PC-3 (cell line): Measurements from ENCODE around the gene RBFOX2. TPM values are rescaled to one million over a fixed set of nuclear protein-coding genes. Genes with fewer than 3 reads are reported as not detected.

Source experiments
- ATAC-seq: fragments of 200-7000 bp; cut with Tn5 transposase; 2 replicates; pipeline ENCODE4 v1.9.1; 2020; ENCODE audit warnings: mild to moderate bottlenecking, moderate library complexity
- BruUV-seq: library from RNA; stranded (reverse); fragments of 400-500 nt; replicated peaks from 2 replicates; lab custom pipeline; 2021; lab: Mats Ljungman, UMichigan
- CTCF ChIA-PET: fragments of 300-600 bp; sonication (Branson Sonifier 250); formaldehyde crosslinking; loops from one replicate; lab custom pipeline; 2022; ENCODE audit warnings: antibody characterized with exemption; lab: Charles Lee
- POLR2A ChIA-PET: fragments of 300-600 bp; sonication (Branson Sonifier 250); formaldehyde crosslinking; loops from one replicate; lab custom pipeline; 2022; ENCODE audit warnings: antibody characterized with exemption; ENCODE audit not compliant: unreplicated experiment; lab: Charles Lee
- DNase-seq: peaks from one replicate; pipeline ENCODE4 v3.0.0-alpha.2; 2015
- H2AFZ ChIP-seq: fragments of 300-600 bp; sonication (generic); 2 replicates; pipeline ENCODE4 v1.6.0; 2016; ENCODE audit warnings: antibody characterized with exemption, low read length
- H3F3A ChIP-seq: fragments of 300-600 bp; sonication (generic); one replicate; pipeline ENCODE4 v1.6.0; 2017; ENCODE audit warnings: antibody characterized with exemption, low read length, control low read depth, mild to moderate bottlenecking; ENCODE audit not compliant: unreplicated experiment
- H3K27ac ChIP-seq: fragments of 300-600 bp; sonication (generic); 2 replicates; pipeline ENCODE4 v1.5.1; 2016; ENCODE audit warnings: mild to moderate bottlenecking, low read length
- H3K27me3 ChIP-seq: fragments of 300-600 bp; sonication (generic); 2 replicates; pipeline ENCODE4 v1.6.1; 2016; ENCODE audit warnings: low read length, mixed read lengths
- H3K36me3 ChIP-seq: fragments of 300-600 bp; sonication (generic); 2 replicates; pipeline ENCODE4 v1.6.1; 2016; ENCODE audit warnings: low read depth, mixed run types, low read length, mixed read lengths
- H3K4me1 ChIP-seq: fragments of 300-600 bp; sonication (generic); 2 replicates; pipeline ENCODE4 v1.5.1; 2016; ENCODE audit warnings: low read length; ENCODE audit not compliant: insufficient read depth
- H3K4me2 ChIP-seq: fragments of 300-600 bp; sonication (generic); 2 replicates; pipeline ENCODE4 v1.6.0; 2016; ENCODE audit warnings: low read length
- H3K4me3 ChIP-seq: fragments of 300-600 bp; sonication (generic); 2 replicates; pipeline ENCODE4 v1.5.1; 2016; ENCODE audit warnings: mild to moderate bottlenecking, low read length, mixed read lengths
- H3K79me2 ChIP-seq: fragments of 300-600 bp; sonication (generic); 2 replicates; pipeline ENCODE4 v1.6.1; 2017; ENCODE audit warnings: low read length, mixed read lengths
- H3K9ac ChIP-seq: fragments of 300-600 bp; sonication (generic); 2 replicates; pipeline ENCODE4 v1.6.0; 2016; ENCODE audit warnings: mild to moderate bottlenecking, low read length
- H3K9me2 ChIP-seq: fragments of 300-600 bp; sonication (generic); replicated peaks from 2 replicates; pipeline ENCODE4 v1.6.1; 2016; ENCODE audit warnings: mixed run types, low read length, mixed read lengths
- H3K9me3 ChIP-seq: fragments of 300-600 bp; sonication (generic); 2 replicates; pipeline ENCODE4 v1.6.1; 2016; ENCODE audit warnings: low read length, mixed read lengths
- H4K20me1 ChIP-seq: fragments of 300-600 bp; sonication (generic); 2 replicates; pipeline ENCODE4 v1.6.1; 2016; ENCODE audit warnings: low read length, mixed read lengths
- EZH2 ChIP-seq: fragments of 300-600 bp; sonication (generic); IDR thresholded peaks from one replicate; pipeline ENCODE4 v1.6.1; 2017; ENCODE audit warnings: antibody characterized with exemption, mild to moderate bottlenecking, low read length; ENCODE audit not compliant: unreplicated experiment
- EZH2phosphoT487 ChIP-seq: fragments of 300-600 bp; sonication (generic); IDR thresholded peaks from 2 replicates; pipeline ENCODE4 v1.6.1; 2018; ENCODE audit warnings: mild to moderate bottlenecking, antibody characterized with exemption, low read length, borderline replicate concordance
- intact Hi-C: fragments of 100-400 bp; cut with micrococcal nuclease; formaldehyde crosslinking; loops from 2 replicates; pipeline ENCODE4 v1.9.0; 2023
- total RNA-seq: library from RNA; depleted of rRNA; stranded (reverse); fragments of >200 nt; gene quantifications from 2 replicates; pipeline ENCODE4 v1.2.3, GENCODE V29; 2014
- TF ChIP-seq, protein P1 (sequence below): fragments of 300-600 bp; sonication (generic); conservative IDR thresholded peaks from 2 replicates; pipeline ENCODE4 v1.5.1; 2017; ENCODE audit warnings: antibody characterized with exemption, low read depth, mild to moderate bottlenecking, low read length

The RBFOX2 gene
- total RNA-seq, 1 experiment from 2014 or later = 75.1 TPM

DNA sequence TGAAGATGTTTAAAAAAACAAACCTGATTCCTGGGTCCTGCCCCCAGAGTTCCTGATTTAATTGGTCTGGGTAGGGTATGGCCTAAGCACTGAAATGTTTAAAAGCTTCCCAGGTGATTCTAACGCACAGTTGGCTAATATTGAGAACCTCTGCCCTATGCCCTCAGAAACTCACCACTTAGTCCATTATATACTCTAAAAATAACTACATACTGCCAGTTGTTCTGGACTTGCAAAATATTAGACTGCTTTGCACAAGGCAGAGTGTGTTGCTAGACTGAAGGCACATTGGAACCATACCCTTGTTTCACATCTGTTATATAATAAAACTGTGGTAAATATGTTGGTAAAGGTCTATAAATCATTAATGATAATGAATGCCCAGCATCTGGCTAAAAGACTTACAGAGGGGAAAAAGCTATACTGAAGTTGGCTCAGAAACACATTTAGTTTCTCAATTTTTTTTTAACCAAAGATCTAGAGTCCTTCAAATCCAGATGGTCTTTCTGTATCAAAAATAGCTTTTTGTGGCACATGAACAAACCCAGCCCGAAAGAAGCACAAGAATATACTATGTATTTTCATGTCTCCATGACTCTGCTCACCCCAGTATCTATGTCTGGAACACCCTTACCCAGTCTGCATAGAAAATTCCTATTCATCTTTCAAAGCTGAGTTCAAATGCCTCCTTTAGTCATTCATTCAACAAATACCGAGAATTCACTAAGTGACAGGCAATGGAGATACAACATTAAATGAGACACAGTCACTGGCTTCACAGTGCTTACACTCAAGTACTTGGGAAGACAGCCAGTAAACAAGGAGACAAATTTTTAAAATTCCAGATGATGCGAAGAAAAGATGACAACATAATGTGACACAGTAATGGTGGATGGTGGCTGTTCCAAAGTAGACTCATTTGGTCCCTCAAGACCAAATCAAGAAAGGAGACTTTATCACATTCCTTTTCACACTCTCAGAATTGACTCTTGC lies 44.1 kb downstream of the RBFOX2 start:
- DNase-seq = no peak
- no TSS peak for BruUV-seq

DNA sequence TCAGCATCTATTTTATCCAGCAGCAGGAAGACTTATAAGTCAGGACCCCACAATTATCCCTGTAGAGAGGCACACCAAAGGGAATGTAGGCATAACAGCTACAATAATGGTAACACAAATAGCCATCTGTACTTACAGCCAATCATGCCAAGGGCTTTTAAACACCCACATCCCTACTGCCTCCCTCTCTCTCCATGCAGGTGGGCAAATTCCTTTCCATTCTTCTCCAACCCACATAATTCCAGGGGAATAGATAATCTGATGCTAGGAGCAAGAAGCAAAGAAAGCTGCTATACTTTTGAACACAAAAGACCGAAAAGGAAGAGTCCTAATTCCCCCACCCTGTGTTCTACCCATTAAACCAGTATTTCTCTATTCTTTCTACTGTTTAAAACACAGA lies 46.7 kb downstream of the RBFOX2 start:
- intact Hi-C loops = no loop called here
- H3K79me2 ChIP-seq = peaks cover 74% of the 10 kb centered on the region
- no peaks in the 10 kb centered on the region for H3K4me1 ChIP-seq
- no peaks in the 10 kb centered on the region for H3F3A ChIP-seq
- no peaks in the 10 kb centered on the region for H4K20me1 ChIP-seq
- H3K27ac ChIP-seq = no peak overlapping the region
- ChIA-PET CTCF (no interaction called here), POLR2A (no interaction called here)
- DNase-seq (no peak), ATAC-seq (no peak)
- no peak overlapping the region for H2AFZ ChIP-seq
- no peaks in the 10 kb centered on the region for H3K9me3 ChIP-seq
- BruUV-seq = no TSS peak
- H3K9me2 ChIP-seq = no peaks in the 10 kb centered on the region
- TF ChIP-seq EZH2 (no peak), EZH2phosphoT487 (no peak)
- TF ChIP-seq, protein P1, sequence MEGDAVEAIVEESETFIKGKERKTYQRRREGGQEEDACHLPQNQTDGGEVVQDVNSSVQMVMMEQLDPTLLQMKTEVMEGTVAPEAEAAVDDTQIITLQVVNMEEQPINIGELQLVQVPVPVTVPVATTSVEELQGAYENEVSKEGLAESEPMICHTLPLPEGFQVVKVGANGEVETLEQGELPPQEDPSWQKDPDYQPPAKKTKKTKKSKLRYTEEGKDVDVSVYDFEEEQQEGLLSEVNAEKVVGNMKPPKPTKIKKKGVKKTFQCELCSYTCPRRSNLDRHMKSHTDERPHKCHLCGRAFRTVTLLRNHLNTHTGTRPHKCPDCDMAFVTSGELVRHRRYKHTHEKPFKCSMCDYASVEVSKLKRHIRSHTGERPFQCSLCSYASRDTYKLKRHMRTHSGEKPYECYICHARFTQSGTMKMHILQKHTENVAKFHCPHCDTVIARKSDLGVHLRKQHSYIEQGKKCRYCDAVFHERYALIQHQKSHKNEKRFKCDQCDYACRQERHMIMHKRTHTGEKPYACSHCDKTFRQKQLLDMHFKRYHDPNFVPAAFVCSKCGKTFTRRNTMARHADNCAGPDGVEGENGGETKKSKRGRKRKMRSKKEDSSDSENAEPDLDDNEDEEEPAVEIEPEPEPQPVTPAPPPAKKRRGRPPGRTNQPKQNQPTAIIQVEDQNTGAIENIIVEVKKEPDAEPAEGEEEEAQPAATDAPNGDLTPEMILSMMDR = no peak
- H3K36me3 ChIP-seq = no peaks in the 10 kb centered on the region
- H3K9ac ChIP-seq = no peak overlapping the region
- no peaks in the 10 kb centered on the region for H3K27me3 ChIP-seq
- no peak overlapping the region for H3K4me2 ChIP-seq
- H3K4me3 ChIP-seq = no peak overlapping the region

More for the DNA sequence above, 44.1 kb downstream of the RBFOX2 start:
- no peak overlapping the region for H2AFZ ChIP-seq
- intact Hi-C loops = no loop called here
- TF ChIP-seq EZH2 (no peak), EZH2phosphoT487 (no peak)
- TF ChIP-seq, protein P1 = no peak
- H3K27ac ChIP-seq = no peak overlapping the region
- H3F3A ChIP-seq = no peaks in the 10 kb centered on the region
- no peaks in the 10 kb centered on the region for H3K27me3 ChIP-seq
- peaks cover 60% of the 10 kb centered on the region for H3K79me2 ChIP-seq
- no peaks in the 10 kb centered on the region for H3K36me3 ChIP-seq
- ChIA-PET POLR2A (no interaction called here), CTCF (no interaction called here)
- no peaks in the 10 kb centered on the region for H3K4me1 ChIP-seq
- H3K4me2 ChIP-seq = no peak overlapping the region
- no peaks in the 10 kb centered on the region for H3K9me3 ChIP-seq
- no peak overlapping the region for H3K4me3 ChIP-seq
- no peak overlapping the region for H3K9ac ChIP-seq
- ATAC-seq = no peak
- no peaks in the 10 kb centered on the region for H3K9me2 ChIP-seq
- no peaks in the 10 kb centered on the region for H4K20me1 ChIP-seq

DNA sequence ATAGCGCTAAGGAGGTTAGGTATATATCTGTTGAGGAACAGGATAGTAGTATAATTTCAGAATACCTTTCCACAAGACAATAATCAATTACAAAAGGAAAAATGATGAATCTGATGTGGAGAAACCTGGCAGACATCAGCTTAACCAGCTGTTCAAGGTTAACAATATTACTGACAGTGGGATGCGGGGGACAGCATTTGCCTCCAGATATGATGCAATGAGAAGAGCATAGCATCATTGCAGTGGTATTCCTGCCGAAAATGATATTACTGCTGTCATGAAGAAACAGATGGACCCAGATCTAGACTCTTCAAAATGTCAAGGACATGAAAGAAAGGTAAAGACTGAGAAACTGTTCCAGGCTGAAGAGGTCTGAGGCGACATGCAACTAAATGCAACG lies 49.7 kb downstream of the RBFOX2 start:
- intact Hi-C loops = no loop called here
- H3F3A ChIP-seq = no peaks in the 10 kb centered on the region
- H3K79me2 ChIP-seq = peaks cover 80% of the 10 kb centered on the region
- H3K27ac ChIP-seq = no peak overlapping the region
- H3K9me3 ChIP-seq = no peaks in the 10 kb centered on the region
- H3K9me2 ChIP-seq = no peaks in the 10 kb centered on the region
- POLR2A ChIA-PET = no interaction called here
- no peak overlapping the region for H3K4me3 ChIP-seq
- ATAC-seq (no peak), DNase-seq (no peak)
- no peak for TF ChIP-seq EZH2phosphoT487
- CTCF ChIA-PET = no interaction called here
- no peak overlapping the region for H2AFZ ChIP-seq
- BruUV-seq = no TSS peak
- H3K9ac ChIP-seq = no peak overlapping the region
- no peaks in the 10 kb centered on the region for H3K36me3 ChIP-seq
- no peaks in the 10 kb centered on the region for H4K20me1 ChIP-seq
- H3K27me3 ChIP-seq = no peaks in the 10 kb centered on the region
- H3K4me2 ChIP-seq = no peak overlapping the region
- no peaks in the 10 kb centered on the region for H3K4me1 ChIP-seq
